GM21723 (cell line): Measurements from ENCODE around the gene C21orf91.
"Not testable (repeated sequence)": the region's sequence is repeated elsewhere in the genome, so short reads cannot be mapped to it uniquely, and the experiment has no call there.

Experiments used
- ATAC-seq: cut with Tn5 transposase; IDR thresholded peaks from one replicate; pipeline ENCODE4 v1.9.1; 2021; ENCODE audit warnings: mild to moderate bottlenecking, moderate library complexity; ENCODE audit not compliant: unreplicated experiment

C21orf91 gene

DNA sequence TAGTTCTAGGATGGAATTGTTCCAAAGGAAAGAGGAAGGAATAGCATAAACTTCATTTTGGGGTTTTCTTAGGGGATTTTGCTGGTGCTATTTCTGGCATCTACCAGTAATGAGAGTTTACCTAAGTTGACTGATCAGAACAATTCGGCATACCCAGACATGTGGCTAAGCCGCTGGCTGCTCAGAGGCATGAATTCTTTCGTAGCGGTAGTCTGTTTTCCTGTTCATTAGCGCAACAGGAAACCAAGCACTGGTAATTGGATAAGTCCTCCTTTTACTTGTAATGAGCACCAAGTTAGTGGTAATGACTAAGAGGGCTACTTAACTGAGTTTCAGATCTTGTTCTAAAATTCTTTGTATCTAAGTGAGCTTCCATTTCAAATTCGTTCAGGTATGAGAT, 38.6 kb downstream of the C21orf91 start:
- peak; percentile 42 for ATAC-seq

DNA sequence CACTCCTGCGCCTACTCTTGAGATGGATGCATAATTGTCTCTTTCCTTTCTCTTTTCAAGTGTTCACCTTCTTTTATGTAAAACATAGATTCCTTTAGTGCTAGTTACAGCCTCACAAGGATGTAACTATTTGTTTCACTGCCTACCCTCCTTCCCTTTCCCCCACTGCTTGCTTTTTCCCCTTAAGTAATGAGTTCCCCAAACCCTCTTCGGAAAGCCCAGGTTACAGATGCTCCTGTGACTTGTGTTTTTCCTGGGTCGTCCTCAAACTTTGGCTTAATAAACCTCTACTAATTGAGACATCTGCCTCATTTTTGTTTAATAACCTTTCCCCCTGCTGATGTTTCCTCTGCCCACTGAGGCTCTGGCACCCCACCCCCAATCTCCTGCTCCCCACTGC, 39.2 kb downstream of the C21orf91 start:
- ATAC-seq, result no peak

DNA sequence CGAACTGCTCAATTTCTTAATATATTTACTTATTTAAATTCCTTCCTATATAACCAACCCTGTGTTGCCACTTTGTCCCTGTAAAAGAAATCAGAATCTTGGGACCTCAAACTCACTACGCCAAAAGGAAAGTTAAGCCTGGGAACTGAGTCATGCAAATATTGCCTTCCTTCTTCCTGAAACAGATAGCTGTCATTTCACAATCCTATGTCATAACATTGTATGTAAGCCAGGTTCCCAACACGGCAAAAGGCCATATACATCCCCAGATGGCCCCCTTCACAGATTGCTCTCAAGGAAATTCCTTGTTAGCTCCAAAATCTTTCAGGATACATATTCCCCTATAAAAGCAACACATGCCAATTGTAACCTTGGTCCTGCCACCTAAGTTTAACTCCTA, 39.7 kb downstream of the C21orf91 start:
- ATAC-seq, result no peak

DNA sequence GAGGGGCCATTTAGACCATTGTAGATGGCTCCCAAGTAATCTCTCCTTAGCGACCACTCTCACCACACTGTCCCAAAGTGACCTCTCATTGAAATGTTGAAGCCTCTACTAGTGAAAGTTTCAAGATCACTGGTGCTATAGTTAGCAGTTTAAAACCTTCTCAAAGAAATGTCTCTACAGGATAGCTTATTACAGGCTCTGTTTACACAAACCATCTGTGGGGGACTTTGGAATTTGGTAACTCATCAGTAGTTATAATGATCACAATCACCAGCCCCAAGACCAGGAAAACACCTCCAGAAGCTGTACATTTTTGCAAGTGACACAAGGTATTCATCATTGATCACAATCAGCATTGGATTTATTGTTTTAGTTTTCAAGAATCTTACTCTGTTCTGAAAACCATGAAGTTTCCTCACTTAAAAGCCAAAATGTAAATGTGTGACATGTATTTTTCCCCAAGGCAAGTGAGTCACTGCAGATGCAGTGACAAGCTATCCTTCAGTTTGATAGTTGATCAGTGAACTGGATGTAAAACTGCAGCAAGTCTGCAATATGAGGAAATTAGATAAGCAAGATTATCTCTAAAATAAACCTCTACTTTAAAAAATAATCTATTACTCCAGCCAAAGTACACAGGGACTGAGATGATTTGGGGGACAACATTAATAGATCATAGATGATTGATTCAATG, 41.9 kb downstream of the C21orf91 start:
- ATAC-seq, result no peak

DNA sequence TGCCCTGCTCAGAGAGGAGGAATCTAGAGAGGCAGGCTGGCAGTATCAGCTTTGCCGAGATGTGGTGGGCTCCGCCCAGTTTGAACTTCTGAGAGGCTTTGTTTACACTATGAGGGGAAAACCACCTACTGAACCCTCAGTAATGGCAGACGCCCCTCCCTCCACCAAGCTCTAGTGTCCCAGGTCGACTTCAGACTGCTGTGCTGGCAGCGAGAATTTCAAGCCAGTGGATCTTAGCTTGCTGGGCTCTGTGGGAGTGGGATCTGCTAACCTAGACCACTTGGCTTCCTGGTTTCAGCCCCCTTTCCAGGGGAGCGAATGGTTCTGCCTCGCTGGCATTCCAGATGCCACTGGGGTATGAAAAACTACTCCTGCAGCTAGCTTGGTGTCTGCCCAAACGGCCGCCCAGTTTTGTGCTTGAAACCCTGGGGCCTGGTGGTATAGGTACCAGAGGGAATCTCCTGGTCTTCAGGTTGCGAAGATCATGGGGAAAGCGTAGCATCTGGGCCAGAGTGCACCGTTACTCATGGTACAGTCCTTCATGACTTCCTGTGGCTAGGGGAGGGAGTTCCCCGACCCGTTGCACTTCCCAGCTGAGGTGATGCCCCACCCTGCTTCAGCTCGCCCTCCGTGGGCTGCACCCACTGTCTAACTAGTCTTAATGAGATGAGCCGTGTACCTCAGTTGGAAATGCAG, 43.6 kb downstream of the C21orf91 start:
- peak; percentile 63 for ATAC-seq

DNA sequence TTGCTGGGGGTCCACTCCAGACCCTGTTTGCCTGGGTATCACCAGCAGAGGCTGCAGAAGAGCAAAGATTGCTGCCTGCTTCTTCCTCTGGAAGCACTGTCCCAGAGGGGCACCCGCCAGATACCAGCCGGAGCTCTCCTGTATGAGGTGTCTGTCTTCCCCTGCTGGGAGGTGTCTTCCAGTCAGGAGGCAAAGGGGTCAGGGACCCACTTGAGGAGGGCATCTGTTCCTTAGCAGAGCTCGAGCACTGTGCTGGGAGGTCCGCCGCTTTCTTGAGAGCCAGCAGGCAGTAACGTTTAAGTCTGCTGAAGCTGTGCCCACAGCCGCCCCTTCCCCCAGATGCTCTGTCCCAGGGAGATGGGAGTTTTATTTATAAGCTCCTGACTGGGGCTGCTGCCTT, 44.1 kb downstream of the C21orf91 start:
- not testable (repeated sequence) for ATAC-seq

DNA sequence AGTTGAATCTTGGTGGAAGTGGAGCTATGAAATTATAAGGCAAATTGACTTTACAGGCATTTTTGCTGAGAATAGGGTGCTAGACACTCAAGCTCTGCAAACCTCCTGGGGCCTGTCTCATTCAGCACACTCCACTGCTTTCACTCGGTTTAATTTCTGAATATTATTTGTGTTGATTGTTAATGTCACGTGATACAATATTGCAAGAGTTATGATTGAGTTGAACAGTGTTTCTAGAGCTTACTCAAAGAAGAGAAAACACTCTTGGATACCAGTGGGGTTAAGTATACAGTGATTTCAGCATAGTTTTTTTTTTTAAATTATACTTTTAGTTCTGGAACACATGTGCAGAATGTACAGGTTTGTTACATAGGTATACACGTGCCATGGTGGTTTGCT, 49.7 kb downstream of the C21orf91 start:
- no peak for ATAC-seq

DNA sequence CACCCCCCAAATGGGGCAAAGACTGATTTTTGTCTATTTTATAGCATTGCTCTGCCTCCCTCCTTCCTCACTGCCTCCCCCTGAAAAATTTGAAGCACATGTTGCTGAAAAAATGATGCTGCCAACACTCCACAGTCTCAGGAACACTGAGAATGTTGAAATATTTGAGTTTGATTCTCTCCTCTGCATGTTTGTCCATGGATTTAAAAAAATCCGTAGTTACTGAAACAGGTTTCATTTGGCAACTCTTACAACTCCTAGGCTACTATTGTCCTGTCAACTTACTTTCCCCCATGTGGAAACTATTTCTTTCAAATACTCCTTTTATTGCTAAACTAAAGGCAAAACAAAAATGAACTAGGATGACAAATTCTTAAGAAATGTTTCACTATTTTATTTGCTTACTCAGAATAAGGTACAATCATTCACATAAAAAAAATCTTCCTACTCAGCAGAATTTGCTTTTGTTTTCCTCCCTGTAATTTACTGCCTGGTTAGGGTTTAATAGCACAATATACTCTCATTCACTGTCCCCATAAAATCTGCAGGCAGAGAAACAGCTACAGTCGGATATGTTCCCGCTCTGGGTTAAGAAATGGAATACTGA, 50.2 kb downstream of the C21orf91 start:
- ATAC-seq, result no peak

DNA sequence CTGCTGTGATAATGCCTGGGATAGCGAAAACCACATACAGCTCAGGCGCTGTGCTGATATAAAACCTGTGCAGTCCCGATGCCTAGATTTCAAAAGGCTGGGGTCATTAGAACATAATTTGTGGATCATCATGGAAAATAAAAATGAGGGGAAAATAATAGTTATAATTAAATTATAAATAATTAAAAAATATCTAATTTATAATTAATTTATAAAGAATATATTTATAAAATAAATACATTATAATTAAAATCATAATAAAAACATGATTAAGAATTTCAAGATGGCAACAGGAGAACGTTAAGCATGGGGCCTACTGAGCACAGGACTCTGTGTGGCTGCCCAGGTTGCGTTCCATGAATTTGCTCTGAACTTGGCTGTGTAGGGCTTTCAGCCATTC, 53.9 kb downstream of the C21orf91 start:
- no peak for ATAC-seq

DNA sequence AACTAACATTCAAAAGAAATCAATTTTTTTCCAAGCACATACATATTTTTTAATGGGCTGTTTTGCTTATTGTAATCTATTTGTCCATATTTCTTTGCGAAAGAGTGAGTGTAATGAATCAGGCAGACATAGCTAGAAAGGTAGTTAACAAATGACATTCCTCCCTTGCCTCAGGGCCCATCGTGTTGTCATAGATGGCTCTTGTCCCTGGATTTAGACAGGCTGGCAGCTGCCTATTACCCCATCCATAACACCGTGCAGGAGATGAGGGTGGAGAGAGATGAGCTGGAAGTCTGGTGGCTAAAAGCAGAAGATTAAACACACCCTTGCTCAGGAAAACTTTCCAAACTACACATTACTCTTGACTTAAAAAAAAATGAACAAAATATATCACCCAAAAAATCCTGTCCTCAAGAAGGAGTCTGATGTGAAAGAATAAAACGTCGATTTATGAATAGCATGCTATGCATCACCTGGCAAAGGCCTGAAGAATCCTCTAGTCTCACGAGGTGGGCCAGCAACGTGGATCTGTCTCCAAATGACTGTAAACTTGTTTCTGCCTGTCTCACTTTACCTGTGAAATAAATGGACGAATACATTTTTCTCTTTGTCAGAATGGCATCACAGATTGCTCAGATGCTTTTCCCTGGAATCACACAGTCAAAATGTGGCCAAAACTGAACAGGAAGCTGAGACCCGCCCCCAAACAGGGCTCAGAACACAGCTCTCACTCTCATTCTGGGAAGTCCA, 55.7 kb downstream of the C21orf91 start:
- no peak for ATAC-seq

DNA sequence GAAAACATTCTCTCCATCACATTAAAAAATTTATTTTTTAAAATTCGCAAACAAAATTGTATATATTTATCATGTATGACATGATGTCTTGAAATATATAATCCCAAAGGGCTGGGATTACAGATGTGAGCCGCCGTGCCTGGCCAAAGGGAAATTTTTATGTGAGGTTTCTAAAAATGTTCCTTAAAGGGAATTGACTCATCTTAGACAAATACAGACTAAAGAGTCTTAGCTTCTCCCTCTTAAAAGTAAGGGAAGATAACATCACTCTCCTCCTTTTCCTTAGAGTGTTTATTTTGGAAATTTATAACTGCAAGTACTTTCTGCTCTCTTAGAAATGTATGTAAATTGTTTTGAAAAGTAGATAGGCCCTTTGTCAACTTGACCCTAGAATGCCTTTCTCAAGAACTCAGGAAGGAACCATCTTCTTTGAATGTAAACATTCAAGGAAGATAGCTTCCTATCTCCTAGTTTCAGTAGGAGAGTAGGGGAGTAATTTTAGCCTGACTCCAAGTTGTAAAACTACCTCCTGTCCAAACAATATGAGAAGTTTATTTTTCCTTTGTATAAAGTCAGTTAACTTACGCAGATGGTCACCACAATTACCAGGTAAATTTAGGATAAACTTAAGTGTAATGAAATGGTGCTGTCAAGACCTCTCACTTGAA, 59.5 kb downstream of the C21orf91 start:
- ATAC-seq, result no peak

DNA sequence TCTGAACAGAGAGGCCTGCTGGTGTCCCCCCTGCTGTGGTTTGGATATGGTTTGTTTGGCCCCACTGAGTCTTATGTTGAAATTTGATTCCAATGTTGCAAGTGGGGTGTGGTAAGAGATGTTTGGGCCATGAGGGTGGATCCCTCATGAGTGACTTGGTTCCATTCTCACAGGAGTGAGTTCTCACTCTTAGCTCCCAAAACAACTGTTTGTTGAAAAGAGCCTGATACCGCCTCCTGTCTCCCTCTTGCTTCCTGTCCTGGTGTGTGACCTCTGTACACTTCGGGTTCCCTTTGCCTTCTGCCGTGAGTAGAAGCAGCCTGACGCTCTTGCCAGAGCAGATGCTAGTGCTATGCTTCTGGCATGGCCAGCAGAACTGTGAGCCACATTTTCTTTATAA, 60.5 kb downstream of the C21orf91 start:
- ATAC-seq, result no peak

DNA sequence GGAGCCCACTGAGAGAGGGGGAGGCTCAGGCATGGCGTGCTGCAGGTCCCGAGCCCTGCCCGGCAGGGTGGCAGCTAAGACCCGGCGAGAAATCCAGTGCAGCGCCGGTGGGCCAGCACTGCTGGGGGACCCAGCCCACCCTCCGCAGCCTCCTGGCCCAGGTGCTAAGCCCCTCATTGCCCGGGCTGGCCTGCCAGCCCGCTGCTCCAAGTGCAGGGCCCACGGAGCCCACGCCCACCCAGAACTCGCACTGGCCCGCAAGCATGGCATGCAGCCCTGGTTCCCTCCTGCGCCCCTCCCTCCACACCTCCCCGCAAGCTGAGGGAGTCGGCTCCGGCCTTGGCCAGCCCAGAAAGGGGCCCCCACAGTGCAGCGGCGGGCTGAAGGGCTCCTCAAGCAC, 61.5 kb downstream of the C21orf91 start:
- no peak for ATAC-seq

DNA sequence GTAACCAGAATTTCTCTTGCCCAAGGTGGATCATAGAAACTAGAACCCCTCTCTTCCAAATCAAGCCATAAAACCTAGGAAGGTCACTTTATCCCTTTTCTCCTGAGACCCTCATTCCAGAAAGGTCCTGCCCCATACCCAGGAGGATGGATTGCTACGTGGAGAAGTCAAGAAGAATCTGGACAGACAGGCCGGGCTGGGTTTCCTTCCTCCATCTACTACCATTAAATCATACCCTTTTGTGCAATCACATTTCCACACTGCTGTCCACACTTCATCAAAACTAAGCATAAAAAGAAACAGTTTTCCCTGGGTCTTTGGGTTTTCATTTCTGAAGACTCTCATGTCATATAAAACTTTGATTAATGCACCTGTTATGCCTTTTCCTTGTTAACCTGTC, 65.4 kb downstream of the C21orf91 start:
- ATAC-seq, result no peak

DNA sequence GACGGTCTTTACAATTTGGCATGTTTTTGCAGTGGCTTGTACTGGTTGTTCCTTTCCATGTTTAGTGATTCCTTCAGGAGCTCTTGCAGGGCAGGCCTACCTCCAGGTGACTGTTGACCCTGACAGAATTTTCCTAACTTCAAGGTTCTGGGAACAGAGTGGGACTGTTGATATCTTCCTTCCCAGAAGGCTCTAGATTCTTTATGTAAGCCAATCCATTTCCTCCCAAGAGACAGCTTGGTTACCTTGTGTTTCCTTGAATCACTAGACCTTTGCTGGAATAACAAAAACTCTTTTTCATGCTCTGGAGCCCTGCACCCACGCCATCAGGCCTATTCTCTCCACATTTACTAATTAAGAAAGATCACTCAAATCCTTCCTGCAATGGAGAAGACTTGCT, 67.0 kb downstream of the C21orf91 start:
- ATAC-seq, result no peak

DNA sequence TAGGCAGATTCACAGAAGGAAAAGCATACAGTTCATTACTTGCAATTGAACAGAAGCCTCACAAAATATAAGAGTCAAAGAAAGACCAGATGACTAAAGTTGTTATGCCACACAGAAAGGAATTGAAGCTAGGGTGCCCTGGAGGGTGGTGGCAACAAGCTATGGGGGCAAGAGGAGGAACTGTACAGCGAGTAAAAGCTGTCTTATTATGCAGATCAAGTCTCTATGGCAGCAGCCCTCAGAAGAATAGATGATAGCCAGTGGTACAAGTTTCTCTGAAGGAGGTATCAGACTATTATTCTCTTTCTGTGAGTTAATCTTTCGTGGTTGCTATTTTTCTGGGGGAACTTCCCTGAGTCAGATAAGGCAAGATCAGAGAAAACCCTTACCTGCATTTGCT, 72.2 kb downstream of the C21orf91 start:
- no peak for ATAC-seq

DNA sequence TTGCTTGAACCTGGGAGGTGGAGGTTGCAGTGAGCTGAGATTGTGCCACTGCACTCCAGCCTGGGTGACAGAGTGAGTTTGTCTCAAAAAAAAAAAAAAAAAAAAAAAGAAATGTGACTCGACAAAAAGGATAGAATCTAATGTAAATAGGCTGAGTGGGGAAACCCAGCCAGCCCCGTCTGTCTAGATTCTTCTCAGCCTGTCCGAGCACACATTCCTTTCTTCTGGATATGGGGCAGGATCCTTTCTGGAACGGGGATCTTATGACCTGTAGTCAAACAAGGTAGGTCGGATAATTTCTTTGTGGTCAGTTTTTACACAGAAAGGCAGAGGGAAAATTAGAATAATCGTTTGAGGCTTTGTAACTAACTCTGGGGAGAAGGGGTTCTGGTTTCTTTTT, 74.1 kb downstream of the C21orf91 start:
- ATAC-seq, result no peak

DNA sequence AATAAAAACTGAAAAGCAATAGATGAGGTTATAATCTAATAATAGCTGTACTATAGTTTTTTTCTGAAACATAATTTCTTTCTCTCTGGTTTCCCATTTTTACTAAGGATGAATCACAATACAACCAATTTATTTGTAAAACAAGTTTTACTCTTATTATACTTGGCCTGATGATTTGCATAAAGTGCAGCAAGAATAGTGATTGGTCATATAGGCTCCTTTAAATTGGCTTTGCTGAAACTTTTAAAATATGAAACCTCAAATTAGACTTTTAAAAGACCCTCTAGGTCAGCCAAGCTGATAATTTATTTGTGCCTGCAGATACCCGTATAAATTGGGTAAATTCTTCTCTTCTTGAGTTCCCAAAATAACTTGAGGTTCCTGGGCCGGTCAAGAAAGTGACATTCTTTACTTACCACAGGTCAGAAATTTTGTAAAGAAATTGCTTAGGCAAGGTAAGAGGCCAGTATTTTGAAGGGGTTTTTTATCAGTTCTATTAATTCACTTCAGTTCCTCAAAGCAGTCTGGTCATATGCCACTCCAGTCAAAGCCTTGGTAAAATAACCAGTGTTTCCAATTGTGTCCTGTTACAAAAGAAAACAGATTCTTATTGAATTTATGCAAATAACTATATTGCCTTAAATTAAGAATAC, 76.1 kb downstream of the C21orf91 start:
- no peak for ATAC-seq

DNA sequence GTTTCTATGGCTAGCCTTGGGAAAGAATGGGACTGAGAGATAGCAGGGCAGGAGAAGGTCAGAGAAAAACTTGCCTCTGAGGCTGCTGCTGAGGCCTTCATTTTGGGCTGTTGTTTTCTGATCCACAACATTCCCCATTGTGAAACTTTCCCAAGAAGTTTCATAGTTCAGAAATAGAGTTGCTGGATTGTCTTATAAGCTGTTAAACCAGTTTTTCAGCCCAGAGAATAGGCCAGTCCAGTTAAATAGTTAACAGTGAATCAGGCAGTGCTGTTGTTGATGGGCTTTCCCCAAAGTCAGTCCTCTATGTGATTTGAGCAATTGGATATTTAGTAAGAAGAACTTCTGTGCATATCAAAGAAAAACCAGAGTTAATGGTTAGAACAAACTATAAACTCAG, 77.0 kb downstream of the C21orf91 start:
- ATAC-seq, result no peak
